Measurements from ENCODE around the gene PPP2R3B.
A peak's percentile ranks its signal among the peaks of the same experiment; 100 is the strongest.
"Not testable (repeated sequence)": the region's sequence is repeated elsewhere in the genome, so short reads cannot be mapped to it uniquely, and the experiment has no call there.

PPP2R3B gene, protein sequence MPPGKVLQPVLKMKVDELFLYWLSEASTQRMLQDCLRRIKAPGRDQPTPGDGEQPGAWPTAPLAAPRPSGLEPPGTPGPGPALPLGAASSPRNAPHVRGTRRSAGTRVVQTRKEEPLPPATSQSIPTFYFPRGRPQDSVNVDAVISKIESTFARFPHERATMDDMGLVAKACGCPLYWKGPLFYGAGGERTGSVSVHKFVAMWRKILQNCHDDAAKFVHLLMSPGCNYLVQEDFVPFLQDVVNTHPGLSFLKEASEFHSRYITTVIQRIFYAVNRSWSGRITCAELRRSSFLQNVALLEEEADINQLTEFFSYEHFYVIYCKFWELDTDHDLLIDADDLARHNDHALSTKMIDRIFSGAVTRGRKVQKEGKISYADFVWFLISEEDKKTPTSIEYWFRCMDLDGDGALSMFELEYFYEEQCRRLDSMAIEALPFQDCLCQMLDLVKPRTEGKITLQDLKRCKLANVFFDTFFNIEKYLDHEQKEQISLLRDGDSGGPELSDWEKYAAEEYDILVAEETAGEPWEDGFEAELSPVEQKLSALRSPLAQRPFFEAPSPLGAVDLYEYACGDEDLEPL

DNA sequence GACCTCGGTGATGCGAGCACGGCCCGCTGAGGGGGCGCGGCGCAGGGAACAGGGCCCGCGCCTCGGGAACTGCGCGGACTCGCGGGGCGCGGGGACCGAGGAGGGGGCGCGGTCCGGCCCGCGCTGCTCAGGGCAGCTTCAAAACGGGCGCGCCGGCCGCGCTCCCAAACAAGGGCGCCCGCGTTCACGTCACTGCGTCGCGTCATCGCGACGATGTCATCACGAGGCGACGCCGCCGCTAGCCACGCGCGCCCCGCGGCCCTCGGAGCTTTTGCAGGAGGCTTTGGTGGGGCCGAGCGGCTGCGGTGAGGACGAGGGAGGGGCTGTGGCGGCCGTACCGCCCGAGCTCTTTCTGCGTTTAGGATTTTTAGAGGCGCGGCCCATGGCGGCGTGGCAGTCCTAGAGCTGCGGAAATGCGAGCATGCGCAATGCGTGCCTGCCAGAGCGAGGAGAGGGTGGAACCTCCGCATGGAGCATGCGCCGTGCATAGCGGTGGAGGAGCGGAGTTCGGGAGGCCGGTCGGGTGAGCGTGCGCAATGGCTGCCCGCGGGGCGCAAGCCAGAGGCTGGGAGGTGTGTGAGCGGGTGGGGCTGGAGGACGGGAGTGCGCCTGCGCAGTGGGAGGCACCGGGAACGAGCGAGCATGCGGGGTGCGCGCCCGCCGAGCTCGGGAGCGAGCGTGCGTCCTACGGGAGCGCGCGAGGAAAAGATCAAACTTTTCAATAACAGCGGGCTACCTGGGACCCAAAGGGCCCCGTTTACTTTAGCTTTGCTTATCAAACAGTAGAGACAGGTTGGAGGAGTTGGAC, at the start of gene PPP2R3B:
TSS of gene PPP2R3B (minus strand) at position 140 of the 808 bp plus-strand sequence. CDS start 216 bp downstream, outside the sequence.
- DNase-seq: peak; percentile 99

DNA sequence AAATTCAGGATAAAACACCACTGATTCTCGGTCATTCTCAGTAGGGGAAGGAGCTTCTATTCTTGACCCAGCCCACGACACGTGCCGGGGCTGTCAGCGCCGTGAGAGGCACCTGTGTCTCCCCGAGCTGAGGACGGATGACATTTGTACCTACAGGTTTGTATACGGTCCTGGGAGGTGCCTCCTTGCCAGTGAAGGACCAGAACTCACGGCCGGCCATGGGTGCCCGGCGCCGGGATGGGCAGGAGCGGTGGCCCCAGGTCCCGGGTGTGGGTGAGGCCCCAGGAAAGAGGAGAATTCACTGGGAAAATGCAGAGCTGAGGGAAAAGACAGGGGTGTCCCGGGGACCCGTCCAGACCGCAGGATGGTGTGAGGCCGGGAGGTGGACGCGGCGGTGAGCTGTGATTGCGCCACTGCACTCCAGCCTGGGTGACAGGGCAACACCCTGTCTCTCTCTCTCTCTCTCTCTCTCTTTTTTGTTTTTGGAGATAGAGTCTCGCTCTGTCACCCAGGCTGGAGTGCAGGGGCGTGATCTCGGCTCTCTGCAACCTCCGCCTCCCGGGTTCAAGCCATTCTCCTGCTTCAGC, 48.9 kb upstream of the PPP2R3B start:
- DNase-seq: no peak

DNA sequence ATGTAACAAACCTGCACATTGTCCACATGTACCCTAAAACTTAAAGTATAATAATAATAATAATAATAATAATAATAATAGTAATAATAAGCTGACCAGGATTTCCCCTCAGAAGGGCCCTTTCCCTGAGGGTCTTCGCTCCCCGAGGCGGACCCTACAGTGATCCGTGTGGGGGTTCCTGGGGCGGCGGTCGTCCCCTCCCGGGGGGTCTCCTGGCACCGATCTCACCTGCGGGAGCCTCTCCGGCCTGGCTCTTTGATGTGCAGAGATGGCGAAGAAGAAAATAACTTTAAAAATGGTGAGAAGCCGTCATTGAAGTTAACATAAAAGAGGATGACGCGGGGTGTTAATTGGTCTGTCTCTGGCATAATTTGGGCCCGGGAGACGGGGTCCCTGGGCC, 48.2 kb upstream of the PPP2R3B start:
- DNase-seq: no peak

DNA sequence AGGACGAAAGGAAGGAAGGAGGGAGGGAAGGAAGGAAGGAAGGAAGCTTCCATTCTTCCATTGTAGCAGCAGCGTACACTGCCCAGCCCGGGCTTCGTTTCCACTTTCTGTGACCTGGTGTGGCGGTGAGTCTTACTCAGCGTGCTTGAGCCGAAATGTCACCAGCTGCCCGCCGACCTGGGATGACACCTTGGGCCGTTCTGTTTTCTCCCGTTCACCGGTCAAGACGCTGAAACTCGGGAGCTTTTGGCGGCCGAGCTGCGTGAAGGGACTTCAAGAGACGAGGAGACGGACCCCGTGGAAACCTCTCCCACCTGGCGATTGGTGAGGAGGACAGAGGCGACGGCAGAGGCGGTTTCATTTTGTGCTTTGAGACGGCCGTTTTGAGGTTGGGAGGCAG, 47.1 kb upstream of the PPP2R3B start:
- no peak for DNase-seq

GRCh38 chrX:432666-433065, 46.0 kb upstream of the PPP2R3B start:
- DNase-seq: not testable (repeated sequence)

DNA sequence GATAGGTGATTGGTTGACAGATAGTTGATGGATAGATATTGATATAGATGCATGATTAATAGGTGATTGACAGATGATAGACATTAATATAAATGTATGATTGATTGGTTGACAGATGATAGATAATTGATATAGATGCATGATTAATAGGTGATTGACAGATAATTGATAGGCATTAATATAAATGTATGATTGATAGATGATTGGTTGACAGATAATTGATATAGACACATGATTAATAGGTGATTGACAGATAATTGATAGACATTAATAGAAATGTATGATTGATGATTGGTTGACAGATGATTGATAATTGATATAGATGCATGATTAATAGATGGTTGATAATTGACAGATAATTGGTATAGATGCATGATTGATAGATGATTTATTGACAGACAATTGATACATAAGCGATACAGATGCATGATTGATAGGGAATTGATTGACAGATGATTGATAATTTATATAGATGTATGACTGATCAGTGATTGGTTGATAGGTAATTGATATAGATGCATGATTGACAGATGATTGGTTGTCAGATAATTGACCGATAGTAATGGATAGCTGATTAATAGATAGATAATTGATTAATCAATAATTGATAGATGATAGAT, 44.9 kb upstream of the PPP2R3B start:
- DNase-seq: no peak

- DNase-seq: no peak
Measured at GRCh38 chrX:431056-431455, 44.3 kb upstream of the PPP2R3B start.

DNA sequence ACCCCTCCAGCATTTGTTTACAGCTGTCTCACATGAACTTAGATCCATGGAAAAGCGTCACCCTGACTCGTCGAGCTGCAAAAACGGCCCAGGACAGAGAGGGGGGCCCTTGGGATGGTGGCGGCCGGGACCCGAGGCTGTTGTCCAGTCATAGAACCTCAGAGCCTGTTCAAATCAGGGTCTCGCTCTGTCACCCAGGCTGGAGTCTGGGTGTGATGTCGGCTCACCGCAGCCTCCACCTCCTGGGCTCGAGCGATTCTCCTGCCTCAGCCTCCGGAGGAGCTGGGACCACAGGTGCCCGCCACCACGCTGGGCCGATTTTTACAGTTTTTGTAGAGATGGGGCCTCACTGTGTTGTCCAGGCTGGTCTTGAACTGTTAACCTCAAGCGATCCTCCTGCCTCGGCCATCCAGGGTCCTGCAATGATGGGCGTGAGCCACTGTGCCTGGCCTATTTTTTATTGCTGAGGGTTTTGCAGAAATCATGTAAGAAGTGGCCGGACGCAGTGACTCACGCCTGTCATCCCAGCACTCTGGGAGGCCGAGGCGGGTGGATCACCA, 42.6 kb upstream of the PPP2R3B start:
- DNase-seq: no peak

- DNase-seq: no peak
Measured at GRCh38 chrX:427812-428725, 41.4 kb upstream of the PPP2R3B start.

GRCh38 chrX:426881-427280, 40.2 kb upstream of the PPP2R3B start:
- DNase-seq: no peak

GRCh38 chrX:425056-425455, 38.3 kb upstream of the PPP2R3B start:
- DNase-seq: no peak

DNA sequence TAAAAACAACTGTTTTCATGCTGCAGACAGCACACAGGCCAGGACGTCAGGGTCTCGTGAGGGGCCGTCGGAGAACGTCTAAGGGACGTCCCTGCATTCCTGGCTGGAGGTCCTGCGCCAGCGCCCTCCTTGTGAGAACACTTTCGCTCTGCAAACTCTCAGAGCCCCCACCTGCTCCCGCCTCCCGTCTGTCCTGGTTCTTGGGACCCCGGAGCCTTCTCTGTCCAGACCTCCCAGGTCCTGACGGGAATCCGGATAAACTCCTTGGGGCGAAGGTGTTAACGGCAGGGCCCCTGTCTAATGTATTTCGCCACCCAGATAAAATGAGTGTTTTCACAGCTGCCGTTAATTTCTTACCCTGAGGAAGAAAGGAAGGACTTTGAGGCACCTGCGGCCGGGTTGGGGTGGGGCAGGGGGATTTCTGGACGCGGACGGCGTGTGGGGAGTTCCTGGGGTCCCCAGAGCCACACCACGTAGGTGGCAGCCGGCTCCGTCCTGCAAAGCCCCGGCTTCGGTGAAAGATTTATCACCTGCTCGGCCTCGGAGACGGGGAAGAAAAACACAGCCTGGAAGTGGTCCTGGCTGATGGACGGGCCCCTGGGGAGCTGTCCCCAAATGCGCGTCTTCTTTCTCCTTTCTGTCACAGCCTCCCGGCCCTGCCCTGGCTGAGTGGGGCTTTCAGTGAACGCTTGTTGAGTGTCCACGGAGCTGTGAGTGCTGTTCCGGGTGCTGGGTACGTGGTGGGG, 35.1 kb upstream of the PPP2R3B start:
- DNase-seq: no peak

- DNase-seq: no peak
Measured at GRCh38 chrX:420496-421223, 34.0 kb upstream of the PPP2R3B start.

DNA sequence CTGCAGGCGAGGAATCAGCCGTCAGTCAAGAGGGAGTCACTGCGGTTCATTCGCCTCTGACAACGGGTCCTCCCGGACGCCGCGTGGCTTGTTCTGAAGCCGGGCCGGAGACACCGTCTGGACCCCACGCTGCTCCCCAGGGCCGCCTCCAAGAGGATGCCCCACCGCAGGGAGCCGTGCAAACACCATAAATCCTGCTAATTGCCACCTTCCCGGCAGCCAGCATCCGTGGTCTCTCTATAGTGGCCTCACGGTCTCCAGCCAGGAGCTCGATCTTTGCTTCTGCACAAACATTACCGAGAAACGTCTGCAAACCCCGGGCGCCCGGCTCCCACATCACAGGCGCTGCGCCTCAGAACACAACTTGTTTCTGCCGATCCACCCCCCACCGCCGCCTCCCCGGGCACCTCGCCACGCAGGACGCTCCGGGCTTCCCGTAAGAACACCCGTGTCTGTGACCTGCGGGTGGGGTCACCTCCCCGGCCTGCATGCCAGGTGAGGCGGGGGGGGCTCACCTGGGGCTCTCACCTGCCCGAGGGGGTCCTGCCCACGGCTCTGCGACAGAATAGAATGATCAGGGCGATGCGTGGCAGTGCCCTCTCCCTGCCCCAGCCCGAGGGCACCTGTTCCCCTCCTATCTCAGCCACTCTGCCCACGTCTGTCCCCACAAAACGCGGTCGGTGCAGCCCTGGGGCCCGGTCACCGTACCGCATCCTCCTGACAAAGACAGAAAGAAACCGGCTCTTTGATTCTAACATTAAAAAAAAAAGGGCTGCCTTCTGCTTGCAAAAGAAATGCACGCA, 32.4 kb upstream of the PPP2R3B start:
- DNase-seq: no peak

- DNase-seq: not testable (repeated sequence)
Measured at GRCh38 chrX:415498-415897, 28.8 kb upstream of the PPP2R3B start.

- no peak for DNase-seq
Measured at GRCh38 chrX:413322-414201, 26.9 kb upstream of the PPP2R3B start.

DNA sequence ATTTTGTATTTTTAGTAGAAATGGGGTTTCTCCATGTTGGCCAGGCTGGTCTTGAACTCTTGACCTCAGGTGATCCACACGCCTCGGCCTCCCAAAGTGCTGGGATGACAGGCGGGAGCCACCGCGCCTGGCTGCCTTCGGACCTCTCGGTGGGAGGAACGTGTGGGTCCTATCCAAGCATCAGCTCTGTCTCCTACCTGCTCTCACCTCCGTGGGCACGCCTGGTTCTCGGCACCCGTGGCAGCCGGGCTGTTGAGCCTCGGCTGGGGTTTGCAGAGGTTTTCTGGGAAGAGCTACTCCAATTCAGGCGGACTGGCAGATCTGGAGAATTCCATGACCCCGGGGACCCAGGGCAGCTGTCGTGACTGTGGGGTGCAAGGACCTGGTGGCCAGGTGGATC, 23.6 kb upstream of the PPP2R3B start:
- DNase-seq: no peak

DNA sequence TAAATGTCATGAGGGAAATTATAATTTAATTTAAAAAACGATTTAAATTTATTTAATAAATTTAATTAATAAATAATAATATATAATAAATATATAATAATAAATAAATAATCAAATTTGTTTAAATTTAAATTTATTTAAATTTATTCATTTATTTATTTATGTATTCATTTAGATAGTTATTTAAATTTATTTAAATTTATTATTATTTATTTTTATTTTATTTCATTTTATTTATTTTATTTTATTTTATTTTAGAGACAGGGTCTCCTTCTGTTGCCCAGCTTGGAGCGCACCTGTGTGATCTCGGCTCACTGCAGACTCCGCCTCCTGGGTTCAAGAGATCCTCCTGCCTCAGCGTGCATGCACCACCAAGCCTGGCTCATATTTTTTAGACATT, 18.4 kb upstream of the PPP2R3B start:
- DNase-seq: no peak

Data from CD4-positive, alpha-beta T cell treated with Interleukin-10 for 1 hour (primary cell).